ENCODE data around the gene ZNF555.

The ZNF555 gene

GRCh38 chr19:2799273-2800020 lies 41.8 kb upstream of the ZNF555 start:
- intact Hi-C loops (cut with DNase I; ENCODE audit: low total_unique reads), result no loop called here
- Histone ChIP-seq H3K27me3 (no peaks in the 10 kb centered on the region), H3K4me1 (no peaks in the 10 kb centered on the region), H3K9me3 (no peaks in the 10 kb centered on the region), H3K36me3 (peaks cover 4 to 96% (median 51%) of the 10 kb centered on the region in 3 donors), H3K27ac (no peak overlapping the region), H3K4me3 (no peak overlapping the region)
- no peak for TF ChIP-seq CTCF (IDR thresholded peaks at IDR 0.05)
- DNase-seq, result no peak

GRCh38 chr19:2800506-2800905 lies 40.8 kb upstream of the ZNF555 start:
- no peak overlapping the region for H3K27ac ChIP-seq
- no peak for DNase-seq
- no peaks in the 10 kb centered on the region for H3K27me3 ChIP-seq
- no peak overlapping the region for H3K4me3 ChIP-seq
- TF ChIP-seq CTCF (IDR thresholded peaks at IDR 0.05), result no peak
- H3K4me1 ChIP-seq, result no peaks in the 10 kb centered on the region
- intact Hi-C loops (cut with DNase I; ENCODE audit: low total_unique reads), result no loop called here
- H3K9me3 ChIP-seq, result no peaks in the 10 kb centered on the region
- peaks cover 4 to 96% (median 49%) of the 10 kb centered on the region in 3 donors for H3K36me3 ChIP-seq

GRCh38 chr19:2802826-2803225 lies 38.4 kb upstream of the ZNF555 start:
- intact Hi-C loops (cut with DNase I; ENCODE audit: low total_unique reads), result no loop called here
- Histone ChIP-seq H3K36me3 (peaks cover 9 to 96% (median 54%) of the 10 kb centered on the region in 3 donors), H3K4me3 (no peak overlapping the region), H3K4me1 (no peaks in the 10 kb centered on the region), H3K9me3 (no peaks in the 10 kb centered on the region), H3K27ac (no peak overlapping the region), H3K27me3 (no peaks in the 10 kb centered on the region)
- no peak for TF ChIP-seq CTCF (IDR thresholded peaks at IDR 0.05)
- DNase-seq, result no peak

- intact Hi-C loops (cut with DNase I; ENCODE audit: low total_unique reads), result no loop called here
- Histone ChIP-seq H3K4me1 (no peaks in the 10 kb centered on the region), H3K9me3 (no peaks in the 10 kb centered on the region), H3K36me3 (peaks cover 9 to 96% (median 58%) of the 10 kb centered on the region in 3 donors), H3K27me3 (no peaks in the 10 kb centered on the region), H3K27ac (no peak overlapping the region), H3K4me3 (no peak overlapping the region)
- no peak for TF ChIP-seq CTCF (IDR thresholded peaks at IDR 0.05)
- DNase-seq, result no peak
These were observed 37.7 kb upstream of the ZNF555 start for GRCh38 chr19:2803486-2804155.

- DNase-seq, result no peak
- H3K36me3 ChIP-seq, result peaks cover 9 to 98% (median 65%) of the 10 kb centered on the region in 3 donors
- H3K9me3 ChIP-seq, result no peaks in the 10 kb centered on the region
These were observed 36.9 kb upstream of the ZNF555 start for GRCh38 chr19:2804156-2805004.

More at GRCh38 chr19:2804156-2805004, 36.9 kb upstream of the ZNF555 start:
- Histone ChIP-seq H3K4me1 (no peaks in the 10 kb centered on the region), H3K4me3 (no peak overlapping the region), H3K27me3 (no peaks in the 10 kb centered on the region), H3K27ac (no peak overlapping the region)
- TF ChIP-seq CTCF (IDR thresholded peaks at IDR 0.05), result no peak
- intact Hi-C loops (cut with DNase I; ENCODE audit: low total_unique reads), result no loop called here
